ENCODE measurements around the gene PRDM11.
"Not testable (repeated sequence)": the region's sequence is repeated elsewhere in the genome, so short reads cannot be mapped to it uniquely, and the experiment has no call there.

Gene PRDM11

DNA sequence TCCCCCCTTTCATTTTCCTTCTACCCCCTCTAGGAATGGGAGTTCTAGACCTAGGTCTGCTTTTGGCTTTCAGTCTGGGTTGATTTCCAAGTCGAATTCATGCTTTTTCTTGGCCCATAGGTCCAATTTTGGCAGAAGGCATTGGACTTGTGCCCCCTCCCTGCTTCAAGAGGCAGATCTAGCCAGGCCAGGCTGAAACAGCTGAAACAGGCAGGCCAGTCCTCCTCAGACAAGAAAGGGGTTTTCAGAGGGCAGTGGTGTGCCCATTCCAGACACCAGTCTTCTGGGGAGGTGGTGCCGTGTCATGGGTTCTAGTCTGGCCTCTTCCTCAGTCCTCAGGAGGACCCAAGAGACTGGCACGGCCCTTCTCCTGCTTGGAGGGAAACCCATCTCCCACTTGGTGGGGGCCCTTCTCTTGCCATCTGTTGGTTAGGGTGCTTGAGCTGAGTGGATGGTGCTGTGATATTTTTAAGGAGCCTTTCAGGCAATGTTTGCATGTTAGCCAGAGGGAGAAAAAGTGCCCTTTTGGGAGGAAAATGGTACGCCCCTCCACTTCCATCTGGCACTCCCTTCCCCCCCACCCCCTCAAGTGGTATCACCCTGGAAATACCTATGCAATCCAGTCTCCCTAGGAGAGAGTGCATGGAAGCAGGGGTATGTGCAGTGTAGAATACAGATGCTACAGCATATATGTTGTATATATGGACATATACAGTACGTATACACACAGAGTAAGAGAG is 86.1 kb downstream of the PRDM11 start:
- no peak for DNase-seq (ENCODE audit: low read depth in 2 of 2)

DNA sequence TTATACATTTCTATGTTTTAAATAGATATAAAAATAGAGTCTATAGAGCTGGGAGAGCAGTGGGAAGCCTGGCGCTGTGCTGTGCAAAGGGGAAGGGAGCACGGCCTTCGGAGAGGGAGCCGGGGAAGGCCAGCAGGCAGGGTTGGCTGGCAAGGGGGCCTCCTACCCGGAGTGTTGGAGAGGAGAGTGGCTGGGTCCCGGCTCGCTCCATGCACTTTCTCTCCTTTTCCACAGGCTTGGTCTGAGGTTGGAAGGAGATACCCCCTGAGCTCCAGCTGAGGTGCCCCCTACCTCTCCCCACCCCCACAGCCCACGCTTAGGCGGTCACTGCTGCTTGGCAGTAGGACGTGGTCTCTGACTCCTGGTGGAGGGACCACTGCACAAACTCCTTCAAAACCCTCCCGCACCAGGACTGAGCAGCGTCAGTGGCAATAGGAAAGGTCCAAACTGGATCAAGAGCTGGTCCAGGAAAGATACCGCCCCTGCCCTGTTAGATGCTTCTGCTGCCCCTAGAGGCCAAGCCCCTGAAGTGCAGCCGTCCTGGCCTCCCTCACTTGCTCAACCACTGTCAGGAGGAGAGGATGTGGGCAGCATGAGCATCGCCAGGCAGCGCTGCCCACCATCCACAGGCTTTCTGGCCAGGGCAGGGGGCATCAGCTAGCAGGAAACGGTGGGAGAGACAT is 86.8 kb downstream of the PRDM11 start:
- peak; percentile 24 to 29 for DNase-seq (ENCODE audit: low read depth in 2 of 2)

DNA sequence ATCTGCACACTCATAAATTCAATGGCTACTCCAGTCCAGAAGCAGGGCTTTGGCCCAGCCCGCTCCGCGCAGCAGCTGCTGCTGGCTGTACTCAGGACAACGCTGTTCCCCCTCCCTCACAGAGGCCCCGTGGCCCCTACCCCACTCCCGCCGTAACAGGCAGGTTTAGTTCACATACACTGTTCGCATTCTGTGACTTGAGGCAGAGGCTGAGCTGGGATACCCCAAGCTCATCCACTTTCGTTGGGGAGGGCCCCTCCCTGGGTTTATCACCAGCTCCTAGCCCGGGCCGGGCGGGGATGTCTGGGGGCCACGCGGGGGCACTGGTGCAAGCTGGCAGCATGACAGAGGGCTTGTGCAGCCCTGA is 87.3 kb downstream of the PRDM11 start:
- no peak for DNase-seq (ENCODE audit: low read depth in 2 of 2)

DNA sequence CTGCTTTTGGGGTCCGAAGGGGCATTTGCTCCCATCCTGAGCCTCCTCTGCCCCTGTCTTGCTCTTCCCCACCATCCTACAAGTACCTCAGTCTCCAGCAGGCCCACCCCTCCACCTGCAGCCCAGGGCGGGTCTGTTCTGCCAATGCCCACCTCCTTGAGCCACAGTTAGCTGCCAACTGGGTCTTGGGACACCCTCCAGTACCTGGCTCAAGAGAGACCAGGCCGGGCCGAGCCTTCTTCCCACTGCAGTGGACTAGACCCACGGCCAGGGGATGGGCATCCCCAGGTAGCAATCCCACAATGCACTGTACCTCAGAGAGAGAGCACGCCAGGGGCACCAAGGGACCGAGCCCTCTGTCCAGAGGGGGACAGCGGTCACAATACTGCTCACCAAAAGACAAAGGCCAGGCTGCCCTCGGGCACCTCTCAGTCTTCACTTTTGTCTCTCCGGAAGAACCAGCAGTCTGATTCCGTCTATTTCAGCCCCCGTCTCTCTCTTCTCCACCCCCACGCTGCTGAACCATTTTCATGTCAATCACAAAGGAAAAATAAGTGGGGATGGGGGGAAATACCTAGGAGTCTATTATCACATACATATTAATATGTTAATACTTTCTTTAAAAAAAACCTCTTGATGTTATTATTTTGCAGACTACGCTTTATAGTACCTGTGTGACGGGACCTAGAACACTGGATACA is 88.0 kb downstream of the PRDM11 start:
- no peak for DNase-seq (ENCODE audit: low read depth in 2 of 2)

DNA sequence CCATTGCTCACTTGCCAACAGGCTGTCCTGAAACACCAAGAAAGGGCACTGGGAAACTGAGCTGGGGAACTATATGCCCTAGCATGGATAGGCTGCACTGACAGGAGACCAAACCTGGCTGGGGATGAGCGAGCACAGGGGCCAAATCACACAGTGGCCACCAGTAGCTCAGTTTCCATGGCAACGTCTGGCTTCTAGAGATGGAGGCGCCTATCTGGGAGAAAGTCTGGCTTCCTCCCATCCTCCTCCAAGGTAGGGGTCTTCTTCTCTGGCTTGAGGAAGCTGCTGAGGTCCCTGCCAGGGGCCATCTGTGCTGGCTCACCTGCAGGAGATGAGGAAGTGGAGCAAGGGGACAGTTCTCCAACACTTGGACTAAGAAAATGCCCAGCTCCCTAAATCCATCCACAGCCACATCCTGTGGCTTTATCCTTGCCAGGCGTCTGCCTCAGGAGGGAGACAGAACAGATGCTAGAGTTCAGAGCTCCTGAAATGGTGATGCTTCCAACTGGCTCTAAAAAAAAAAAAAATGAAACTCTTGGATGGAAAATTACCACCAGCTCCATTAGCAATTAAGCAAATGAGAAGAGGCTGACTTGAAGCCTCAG is 91.4 kb downstream of the PRDM11 start:
- no peak for DNase-seq (ENCODE audit: low read depth in 2 of 2)

DNA sequence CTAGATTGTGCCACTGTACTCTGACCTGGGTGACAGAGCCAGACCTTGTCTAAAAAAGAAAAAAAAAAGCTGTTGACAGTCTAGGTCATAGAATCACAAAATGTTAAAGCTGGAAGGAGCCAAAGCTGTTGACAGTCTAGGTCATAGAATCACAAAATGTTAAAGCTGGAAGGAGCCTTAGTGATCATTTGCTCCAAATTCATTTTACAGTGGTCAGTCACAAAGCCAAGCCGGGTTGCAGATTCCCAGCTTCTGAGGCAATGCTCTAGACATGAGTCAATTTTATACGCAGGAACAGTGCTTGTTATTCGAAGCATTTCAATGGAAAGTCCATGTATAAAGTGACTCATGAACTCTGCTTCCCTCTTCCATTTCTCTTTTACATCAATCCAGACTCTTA is 92.3 kb downstream of the PRDM11 start:
- DNase-seq (ENCODE audit: low read depth in 2 of 2), result no peak

DNA sequence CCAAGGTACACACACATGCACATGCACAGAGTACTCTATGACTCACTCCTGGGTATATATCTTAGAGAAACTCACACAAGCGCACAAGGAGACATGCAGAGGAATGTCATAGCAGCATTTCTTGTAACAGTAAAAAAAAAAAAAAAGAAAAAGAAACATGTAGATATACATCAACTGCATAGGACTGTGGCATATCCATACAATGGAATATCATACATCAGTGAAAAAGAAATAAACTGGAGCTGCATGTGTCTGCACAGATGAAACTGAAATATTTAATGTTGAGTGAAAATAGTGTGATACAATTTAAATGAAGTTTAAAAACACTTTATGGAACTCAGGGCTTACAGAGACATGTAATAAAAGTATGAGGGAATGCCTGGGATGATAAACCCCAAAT is 93.3 kb downstream of the PRDM11 start:
- no peak for DNase-seq (ENCODE audit: low read depth in 2 of 2)

DNA sequence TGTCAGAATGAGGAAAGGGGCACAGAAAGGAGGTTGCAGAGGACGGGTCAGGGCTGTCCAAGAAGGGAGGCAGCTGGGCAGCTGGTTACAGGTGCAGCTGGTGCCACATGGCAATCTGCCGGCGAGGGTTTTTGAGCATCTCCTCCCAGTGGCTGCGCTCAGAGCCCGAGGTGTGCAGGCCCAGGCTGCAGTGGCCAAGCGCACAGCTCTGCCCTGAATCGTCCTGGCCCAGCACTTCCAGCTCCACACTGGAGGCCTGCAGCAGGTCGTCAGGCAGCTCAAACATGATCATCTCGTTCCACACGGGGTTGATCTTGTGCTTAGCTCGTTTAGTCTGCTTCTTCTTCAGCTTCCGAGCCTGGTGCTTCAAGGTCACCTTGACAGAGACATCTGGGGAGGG is 97.5 kb downstream of the PRDM11 start:
- DNase-seq (ENCODE audit: low read depth in 2 of 2), result no peak

DNA sequence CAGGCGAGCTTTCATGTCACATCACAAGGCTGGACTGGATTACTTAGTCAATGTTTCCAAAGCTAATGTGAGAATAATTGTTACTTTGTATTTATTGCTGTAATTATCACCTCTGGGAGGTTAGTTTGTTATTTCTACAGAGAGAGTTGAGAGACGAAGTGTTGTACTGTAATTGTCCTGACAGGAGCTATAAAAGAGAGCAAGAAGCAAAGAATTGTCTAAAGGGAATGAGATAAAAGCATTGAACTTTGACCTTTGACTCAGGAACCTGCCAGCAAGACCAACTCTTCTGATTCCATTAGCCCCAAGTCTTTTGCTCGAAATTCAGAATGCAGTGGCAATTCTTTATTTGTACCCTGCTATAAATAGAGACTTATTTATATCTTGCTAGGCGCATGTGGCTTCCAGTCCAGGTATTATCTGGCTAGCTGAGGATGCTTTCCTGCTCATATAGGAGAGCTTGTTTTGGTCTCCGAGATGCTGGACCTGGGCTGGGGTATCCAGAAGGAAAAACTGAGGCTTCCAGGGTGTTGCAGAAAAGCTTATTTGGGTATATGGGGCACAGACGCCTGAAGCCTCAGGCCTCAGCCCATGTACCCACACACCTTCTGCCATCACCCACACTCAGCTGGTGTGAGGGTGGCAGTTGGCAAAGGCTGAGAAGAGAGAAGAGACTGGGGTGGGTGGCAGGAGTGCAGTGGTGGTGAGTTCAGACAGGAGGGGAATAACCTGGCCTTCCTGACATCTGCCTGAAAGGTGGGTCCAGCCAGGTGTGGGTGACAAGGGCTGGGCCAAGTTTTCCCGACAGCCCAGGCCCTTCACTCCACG is 99.0 kb downstream of the PRDM11 start:
- DNase-seq (ENCODE audit: low read depth in 2 of 2), result no peak

DNA sequence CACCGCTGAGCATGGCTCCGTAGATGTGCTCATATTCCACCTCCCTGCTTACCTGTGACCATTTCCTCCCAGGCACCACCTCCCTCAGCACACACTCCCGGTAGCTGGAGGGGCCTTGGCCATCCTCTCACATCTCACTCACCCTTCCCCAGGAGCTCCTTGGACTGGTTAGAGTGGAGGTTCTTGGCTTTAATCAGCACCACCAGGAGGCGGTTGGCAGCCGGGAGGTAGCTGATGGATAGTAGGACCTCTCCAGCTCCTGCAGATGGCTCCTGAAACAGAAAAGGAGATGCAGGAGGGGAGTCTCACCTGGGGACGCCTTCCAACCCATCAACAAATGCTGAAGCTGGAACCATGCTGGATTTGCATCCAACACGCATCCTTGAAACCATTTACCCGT is 99.8 kb downstream of the PRDM11 start:
- no peak for DNase-seq (ENCODE audit: low read depth in 2 of 2)

DNA sequence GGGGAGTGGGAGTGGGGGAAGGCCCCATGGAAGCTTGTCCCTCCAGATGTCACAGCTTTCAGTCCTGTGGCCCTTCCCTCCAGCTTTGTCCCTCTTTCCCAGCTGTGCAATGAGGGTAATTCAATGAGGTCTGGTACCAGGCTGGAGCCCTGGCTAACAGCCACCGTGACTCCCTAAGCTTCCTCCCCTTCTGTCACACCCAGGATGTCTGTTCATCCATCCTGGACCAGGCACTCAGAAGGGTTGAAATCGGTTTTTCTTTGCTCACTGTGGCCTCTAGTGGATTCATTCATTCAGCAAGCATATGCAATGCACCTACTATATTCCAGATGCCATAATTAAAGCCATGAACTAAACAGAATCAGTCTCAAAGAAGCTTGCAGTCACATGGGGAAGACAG is 101.0 kb downstream of the PRDM11 start:
- no peak for DNase-seq (ENCODE audit: low read depth in 2 of 2)

DNA sequence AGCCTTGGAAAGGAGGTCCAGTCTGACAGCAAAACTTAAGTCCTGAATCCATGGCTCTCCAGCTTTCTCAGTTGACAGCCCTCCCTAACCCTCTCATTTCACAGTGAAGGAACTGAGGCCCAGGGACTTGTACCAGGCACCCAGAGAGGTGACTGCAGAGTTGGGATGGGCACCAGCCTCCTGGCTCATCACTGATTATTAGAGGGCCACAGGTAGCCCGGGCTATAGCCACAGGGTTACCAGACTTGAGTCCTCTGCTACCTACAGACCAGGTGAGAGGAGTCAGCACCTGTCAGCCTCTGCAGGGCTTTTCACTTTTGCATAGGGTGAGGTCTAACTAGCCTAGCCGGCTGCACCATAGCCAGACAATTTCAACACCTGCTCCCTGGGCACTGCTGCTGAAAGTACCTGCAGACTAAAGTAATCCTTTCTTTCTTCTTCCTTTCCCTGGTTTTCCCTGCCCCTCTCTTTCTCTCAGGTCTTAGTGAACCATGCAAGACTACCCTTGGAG is 102.1 kb downstream of the PRDM11 start:
- no peak for DNase-seq (ENCODE audit: low read depth in 2 of 2)

DNA sequence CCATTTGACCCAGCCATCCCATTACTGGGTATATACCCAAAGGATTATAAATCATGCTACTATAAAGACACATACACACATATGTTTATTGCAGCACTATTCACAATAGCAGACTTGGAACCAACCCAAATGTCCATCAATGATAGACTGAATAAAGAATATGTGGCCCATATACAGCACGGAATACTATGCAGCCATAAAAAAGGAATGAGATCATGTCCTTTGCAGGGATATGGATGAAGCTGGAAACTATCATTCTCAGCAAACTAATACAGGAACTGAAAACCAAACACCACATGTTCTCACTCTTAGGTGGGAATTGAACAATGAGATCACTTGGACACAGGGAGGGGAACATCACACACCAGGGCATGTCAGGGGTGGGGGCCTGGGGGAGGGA is 102.9 kb downstream of the PRDM11 start:
- not testable (repeated sequence) for DNase-seq (ENCODE audit: low read depth in 2 of 2)

DNA sequence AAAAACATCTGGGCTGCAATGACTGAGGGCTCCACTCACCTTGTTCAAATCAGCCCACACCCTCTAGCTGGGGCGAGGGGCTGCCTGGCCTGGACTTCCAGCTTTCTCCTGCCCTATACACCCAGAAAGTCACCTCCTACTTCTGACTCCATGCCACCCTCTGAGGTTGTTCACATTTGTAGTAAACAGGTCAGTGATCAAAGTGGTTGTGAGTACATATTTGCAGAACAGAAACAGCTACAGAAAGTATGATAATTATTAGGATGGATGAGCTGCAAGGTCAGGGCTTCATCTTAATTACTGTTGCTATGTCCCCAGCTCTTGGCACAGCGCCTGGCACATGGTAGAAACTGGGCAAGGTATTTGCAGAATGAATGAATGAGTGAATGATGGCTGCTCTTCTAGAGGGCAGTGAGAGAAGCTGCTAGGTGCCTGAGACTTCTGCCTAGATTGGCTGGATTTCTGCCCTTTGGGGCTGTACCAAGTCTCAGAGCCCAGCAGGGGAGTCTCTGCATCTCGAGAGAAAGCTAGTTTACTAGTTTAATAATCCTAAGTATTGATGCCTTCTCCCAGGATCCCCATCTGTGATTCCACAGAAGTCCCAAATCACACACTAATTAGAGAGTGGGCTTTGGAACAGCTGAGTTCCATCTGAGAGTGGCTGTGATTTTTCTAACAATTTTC is 103.7 kb downstream of the PRDM11 start:
- DNase-seq (ENCODE audit: low read depth in 2 of 2), result no peak

DNA sequence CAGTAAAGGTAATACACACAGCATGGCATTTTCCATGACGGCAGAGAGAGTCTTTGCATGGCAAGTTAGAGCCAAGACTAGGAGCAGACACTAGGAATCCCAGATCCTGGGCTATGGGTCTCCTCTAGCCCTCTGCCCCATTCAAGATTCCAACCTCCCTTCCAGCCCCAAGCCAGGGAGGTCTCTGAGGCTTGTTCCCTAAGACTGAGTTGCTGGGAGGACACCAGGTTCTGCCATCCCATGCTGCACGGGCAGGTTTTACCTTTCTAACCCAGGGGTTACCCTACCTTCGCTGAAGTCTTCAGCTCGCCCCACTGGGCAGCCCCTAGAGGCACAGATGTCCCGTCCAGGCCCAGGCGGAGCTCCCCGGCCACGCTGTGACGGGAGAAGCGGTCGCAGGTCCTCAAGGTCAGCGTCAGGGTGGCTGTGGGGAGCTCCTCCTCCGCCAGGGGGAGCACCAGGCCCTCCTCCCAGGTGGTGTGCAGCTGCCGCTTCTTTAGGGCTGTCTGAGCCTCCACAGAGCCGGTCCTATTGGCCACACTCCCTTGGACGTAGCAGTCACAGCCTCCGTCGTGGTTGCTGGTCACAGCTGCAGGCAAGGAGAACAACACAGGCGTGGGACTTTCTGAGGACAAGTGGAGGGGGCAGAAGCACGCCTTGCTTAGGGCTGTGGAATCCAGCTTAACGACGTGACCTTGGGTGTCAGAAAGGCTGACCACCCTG is 105.9 kb downstream of the PRDM11 start:
- DNase-seq (ENCODE audit: low read depth in 2 of 2), result no peak

DNA sequence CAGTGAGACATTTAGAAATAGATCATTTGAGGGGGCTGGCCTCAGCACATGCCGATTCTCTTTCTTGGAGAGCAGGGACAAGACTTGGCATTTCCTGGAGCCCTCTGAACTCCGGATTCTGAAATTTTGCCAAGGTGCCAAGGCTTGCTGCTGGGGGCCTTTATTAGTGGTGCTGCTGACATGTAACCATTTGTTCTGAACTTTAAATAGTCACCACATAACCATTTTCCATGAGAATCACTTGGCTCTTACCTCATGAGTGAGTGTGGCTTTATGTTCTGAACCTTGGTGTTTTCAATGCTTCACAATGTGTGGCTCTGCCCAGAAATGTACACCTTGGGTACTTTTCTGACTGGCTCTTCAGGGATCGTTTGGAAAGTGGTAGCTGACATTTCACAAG is 106.4 kb downstream of the PRDM11 start:
- no peak for DNase-seq (ENCODE audit: low read depth in 2 of 2)

DNA sequence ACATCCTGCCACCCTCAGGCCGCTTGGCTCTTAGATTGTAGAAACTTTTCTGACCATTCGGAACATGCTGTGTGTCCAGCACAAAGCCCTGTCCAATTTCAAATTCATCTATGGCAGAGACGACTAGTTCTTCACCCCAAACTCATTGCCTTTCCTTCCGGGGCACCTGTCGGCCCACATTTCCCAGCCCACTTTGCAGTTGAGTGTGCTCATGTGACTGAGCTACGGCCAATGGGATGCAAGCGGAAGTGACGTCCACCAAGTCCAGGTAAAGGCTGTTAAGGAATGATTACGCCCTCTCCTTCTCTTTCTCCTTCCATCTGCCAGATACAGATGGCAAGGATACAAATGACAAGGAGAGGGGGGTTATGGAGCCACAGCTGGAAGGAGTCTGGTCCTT is 107.2 kb downstream of the PRDM11 start:
- DNase-seq (ENCODE audit: low read depth in 2 of 2), result no peak

DNA sequence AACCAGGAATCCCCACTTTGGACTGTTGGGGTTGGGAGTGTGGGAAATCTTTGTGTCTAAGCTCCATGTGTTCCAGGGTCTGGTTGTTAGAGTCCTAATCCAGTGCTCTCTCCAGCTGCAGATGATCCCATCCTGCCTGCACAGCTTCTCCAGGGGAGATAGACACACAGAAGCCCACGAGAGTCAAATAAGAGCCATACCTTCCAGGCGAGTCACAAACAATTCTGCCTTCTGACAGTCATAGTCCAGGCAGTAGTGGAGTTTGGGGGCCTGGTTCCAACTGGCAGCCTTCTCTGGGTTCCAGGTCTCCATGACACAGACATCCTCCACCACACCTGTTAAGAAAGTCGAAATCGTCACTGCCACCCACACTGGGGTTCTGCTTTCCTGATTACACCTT is 107.6 kb downstream of the PRDM11 start:
- DNase-seq (ENCODE audit: low read depth in 2 of 2), result no peak

DNA sequence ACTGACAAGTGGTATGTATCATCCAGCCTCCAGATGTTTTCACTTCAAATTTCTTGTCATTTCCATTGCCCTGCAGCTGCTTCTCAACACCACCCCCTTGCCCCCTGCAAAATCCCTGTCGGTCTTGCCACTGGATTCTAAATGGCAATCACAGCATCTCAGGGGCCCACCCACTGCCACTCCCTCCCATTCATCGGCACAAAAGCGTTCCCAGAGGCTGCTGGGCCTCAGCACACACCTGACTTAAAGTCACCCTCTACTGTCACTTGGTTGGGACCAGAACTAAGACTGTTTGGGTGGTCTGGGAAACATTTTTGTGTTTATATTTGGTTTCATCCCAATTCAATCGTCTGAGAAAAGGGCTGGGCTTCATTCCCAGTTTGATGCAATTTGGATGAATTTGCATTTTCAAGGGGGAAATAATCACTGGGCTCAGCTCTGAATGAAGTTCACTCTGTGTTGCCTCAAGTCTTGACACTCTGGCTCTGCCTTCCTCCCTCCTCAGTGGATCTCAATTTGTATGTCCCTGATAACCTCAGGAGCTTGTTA is 112.6 kb downstream of the PRDM11 start:
- no peak for DNase-seq (ENCODE audit: low read depth in 2 of 2)

DNA sequence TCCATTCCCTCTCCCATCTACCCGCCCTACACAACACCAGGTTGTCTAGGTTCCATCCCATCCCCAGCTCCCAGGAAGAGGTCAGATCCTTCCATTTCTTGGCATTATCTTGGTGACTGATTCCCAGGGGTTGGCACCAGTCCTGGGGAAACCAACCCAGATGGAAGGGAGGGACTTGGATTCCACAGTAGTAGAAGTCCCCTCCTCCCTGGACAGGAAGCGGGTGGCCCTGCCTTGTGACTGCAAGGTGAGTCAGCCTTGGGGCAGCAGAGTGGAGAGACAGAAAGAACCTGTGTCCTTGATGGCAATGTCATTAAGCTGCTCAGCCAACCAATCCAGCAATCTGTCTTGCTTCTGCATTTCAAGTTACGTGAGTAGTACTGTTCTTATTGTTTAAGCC is 113.2 kb downstream of the PRDM11 start:
- no peak for DNase-seq (ENCODE audit: low read depth in 2 of 2)

Data from stimulated activated CD8-positive, alpha-beta memory T cell treated with anti-CD3 and anti-CD28 coated beads, Interleukin-7, amount 100 ng/mL, for 1 hour (primary cell).